ENCODE data around the gene CMSS1.

The CMSS1 gene

GRCh38 chr3:100082714-100083113 is 265.1 kb downstream of the CMSS1 start:
- no peak for DNase-seq (ENCODE audit: extremely low spot score)
- ChIA-PET POLR2A (no interaction called here), CTCF (interaction anchor here (1.0 to 1.3 kb wide), 3 partner anchors 8 to 14 kb away, joined by 3 to 5 read pairs (median 4); no protein-coding TSS in a partner anchor)
- no peak for TF ChIP-seq CTCF (IDR thresholded peaks at IDR 0.05; ENCODE audit: control extremely low read depth, extremely low read depth, low read depth, missing control alignments)

GRCh38 chr3:100083209-100083608 is 265.5 kb downstream of the CMSS1 start:
- TF ChIP-seq CTCF (IDR thresholded peaks at IDR 0.05; ENCODE audit: control extremely low read depth, extremely low read depth, low read depth, missing control alignments), result no peak
- ChIA-PET POLR2A (no interaction called here), CTCF (interaction anchor here (0.9 to 1.8 kb wide), 5 partner anchors 8 to 23 kb away, joined by 3 to 12 read pairs (median 5); no protein-coding TSS in a partner anchor)
- DNase-seq (ENCODE audit: extremely low spot score), result no peak

GRCh38 chr3:100084100-100084806 is 266.6 kb downstream of the CMSS1 start:
- CTCF ChIA-PET, result interaction anchor here (0.9 to 2.1 kb wide), 8 partner anchors 9 to 52 kb away, joined by 3 to 12 read pairs (median 4); no protein-coding TSS in a partner anchor
- POLR2A ChIA-PET, result no interaction called here
- no peak for DNase-seq (ENCODE audit: extremely low spot score)
- TF ChIP-seq CTCF (IDR thresholded peaks at IDR 0.05; ENCODE audit: control extremely low read depth, extremely low read depth, low read depth, missing control alignments), result no peak

- ChIA-PET CTCF (interaction anchor here (1.0 to 1.6 kb wide), 6 partner anchors 9 to 243 kb away, joined by 3 to 9 read pairs (median 4); no protein-coding TSS in a partner anchor), POLR2A (no interaction called here)
These were observed 268.7 kb downstream of the CMSS1 start for GRCh38 chr3:100086401-100086800.

GRCh38 chr3:100087198-100087597 is 269.5 kb downstream of the CMSS1 start:
- ChIA-PET CTCF (interaction anchor here (1.6 kb wide), 2 partner anchors 12 to 64 kb away, joined by 4 read pairs; no protein-coding TSS in a partner anchor), POLR2A (no interaction called here)
- TF ChIP-seq CTCF (IDR thresholded peaks at IDR 0.05; ENCODE audit: control extremely low read depth, extremely low read depth, low read depth, missing control alignments), result no peak
- peak; percentile 30 for DNase-seq (ENCODE audit: extremely low spot score)

More at GRCh38 chr3:100086401-100086800, 268.7 kb downstream of the CMSS1 start:
- DNase-seq (ENCODE audit: extremely low spot score), result no peak
- TF ChIP-seq CTCF (IDR thresholded peaks at IDR 0.05; ENCODE audit: control extremely low read depth, extremely low read depth, low read depth, missing control alignments), result no peak

GRCh38 chr3:100088735-100089368 is 271.2 kb downstream of the CMSS1 start:
- POLR2A ChIA-PET, result no interaction called here
- DNase-seq (ENCODE audit: extremely low spot score), result no peak
- CTCF ChIA-PET, result interaction anchor here (0.8 to 6.0 kb wide), 10 partner anchors 9 to 257 kb away, joined by 3 to 49 read pairs (median 4); no protein-coding TSS in a partner anchor
- TF ChIP-seq CTCF (IDR thresholded peaks at IDR 0.05; ENCODE audit: control extremely low read depth, extremely low read depth, low read depth, missing control alignments), result no peak
